OCI-LY1 (cell line): ENCODE results near the gene ITGAV.

Experiments used
- H2AFZ ChIP-seq: fragments of 200-600 bp; sonication (generic), shearing (Covaris generic); 2 replicates; pipeline ENCODE4 v1.6.0; 2014; ENCODE audit warnings: antibody characterized with exemption, mild to moderate bottlenecking, low read length
- H3F3A ChIP-seq: fragments of 200-600 bp; sonication (generic), shearing (Covaris generic); 2 replicates; pipeline ENCODE4 v1.6.0; 2014; ENCODE audit warnings: mild to moderate bottlenecking, antibody characterized with exemption, low read length, moderate library complexity; ENCODE audit not compliant: insufficient read depth
- H3K27ac ChIP-seq: fragments of 200-600 bp; sonication (generic); 2 replicates; pipeline ENCODE4 v1.5.1; 2014; ENCODE audit warnings: low read length, mixed run types, mild to moderate bottlenecking, low read depth; ENCODE audit not compliant: poor library complexity, severe bottlenecking
- H3K27me3 ChIP-seq: fragments of 200-600 bp; sonication (generic); 2 replicates; pipeline ENCODE4 v1.6.0; 2014; ENCODE audit warnings: antibody characterized with exemption, mild to moderate bottlenecking, low read length, moderate library complexity; ENCODE audit not compliant: insufficient read depth
- H3K36me3 ChIP-seq: fragments of 200-600 bp; sonication (generic); 2 replicates; pipeline ENCODE4 v1.6.1; 2014; ENCODE audit warnings: mild to moderate bottlenecking, antibody characterized with exemption, low read length, moderate library complexity, mixed read lengths; ENCODE audit not compliant: insufficient read depth
- H3K4me1 ChIP-seq: fragments of 200-600 bp; sonication (generic); 2 replicates; pipeline ENCODE4 v1.5.1; 2014; ENCODE audit warnings: mild to moderate bottlenecking, low read length, moderate library complexity; ENCODE audit not compliant: insufficient read depth, severe bottlenecking
- H3K4me2 ChIP-seq: fragments of 200-600 bp; sonication (generic), shearing (Covaris generic); 2 replicates; pipeline ENCODE4 v1.6.1; 2014; ENCODE audit warnings: low read length
- H3K4me3 ChIP-seq: fragments of 200-600 bp; sonication (generic); 2 replicates; pipeline ENCODE4 v1.5.1; 2014; ENCODE audit warnings: low read length, low read depth, mild to moderate bottlenecking, mixed read lengths; ENCODE audit not compliant: poor library complexity, severe bottlenecking
- H3K79me2 ChIP-seq: fragments of 200-600 bp; shearing (Covaris generic); 2 replicates; pipeline ENCODE4 v1.6.1; 2016; ENCODE audit warnings: mixed run types, low read length, mixed read lengths; ENCODE audit not compliant: insufficient read depth
- H3K9ac ChIP-seq: fragments of 200-600 bp; sonication (generic), shearing (Covaris generic); 2 replicates; pipeline ENCODE4 v1.6.1; 2014; ENCODE audit warnings: mild to moderate bottlenecking, low read length, mixed read lengths
- H3K9me2 ChIP-seq: fragments of 200-600 bp; sonication (generic), shearing (Covaris generic); 2 replicates; pipeline ENCODE4 v1.6.1; 2014; ENCODE audit warnings: low read depth, mild to moderate bottlenecking, low read length, mixed read lengths
- H3K9me3 ChIP-seq: fragments of 200-600 bp; shearing (Covaris generic); 2 replicates; pipeline ENCODE4 v1.6.1; 2014; ENCODE audit warnings: low read length, mixed read lengths
- H4K20me1 ChIP-seq: fragments of 200-600 bp; sonication (generic), shearing (Covaris generic); 2 replicates; pipeline ENCODE4 v1.6.0; 2016; ENCODE audit warnings: mild to moderate bottlenecking, low read length; ENCODE audit not compliant: insufficient read depth
- CTCF ChIP-seq: fragments of 200-600 bp; sonication (generic), shearing (Covaris generic); IDR thresholded peaks from 2 replicates; pipeline ENCODE4 v1.5.1; 2017; ENCODE audit warnings: mild to moderate bottlenecking, antibody characterized with exemption, low read length, moderate library complexity, mixed read lengths
- EZH2 ChIP-seq: fragments of 200-600 bp; sonication (generic), shearing (Covaris generic); IDR thresholded peaks from 2 replicates; pipeline ENCODE4 v1.8.0; 2017; ENCODE audit warnings: borderline replicate concordance, mixed run types, mild to moderate bottlenecking, antibody characterized with exemption, low read length, moderate library complexity, mixed read lengths

Gene ITGAV

GRCh38 chr2:186675380-186675779, 85.5 kb downstream of the ITGAV start:
- Histone ChIP-seq H3K4me3 (no peak overlapping the region), H3F3A (no peaks in the 10 kb centered on the region), H3K27ac (no peak overlapping the region), H3K4me2 (no peak overlapping the region), H3K36me3 (peaks cover 13% of the 10 kb centered on the region), H3K4me1 (no peaks in the 10 kb centered on the region), H4K20me1 (no peaks in the 10 kb centered on the region), H3K27me3 (no peaks in the 10 kb centered on the region), H3K9ac (no peak overlapping the region), H3K79me2 (no peaks in the 10 kb centered on the region), H2AFZ (no peak overlapping the region), H3K9me2 (no peaks in the 10 kb centered on the region), H3K9me3 (peaks cover 9% of the 10 kb centered on the region; the same call in 1 of the 2 replicates)
- no peak for TF ChIP-seq CTCF
- TF ChIP-seq EZH2 = no peak

GRCh38 chr2:186683341-186683740, 93.5 kb downstream of the ITGAV start:
- H3K36me3 ChIP-seq = no peaks in the 10 kb centered on the region
- no peak overlapping the region for H2AFZ ChIP-seq
- H3K9me2 ChIP-seq = no peaks in the 10 kb centered on the region
- H3K27ac ChIP-seq = no peak overlapping the region
- peaks cover 8% of the 10 kb centered on the region; the same call in 1 of the 2 replicates for H3K9me3 ChIP-seq
- no peak overlapping the region for H3K9ac ChIP-seq
- H4K20me1 ChIP-seq = no peaks in the 10 kb centered on the region
- no peak overlapping the region for H3K4me2 ChIP-seq
- no peaks in the 10 kb centered on the region for H3K79me2 ChIP-seq
- H3K4me1 ChIP-seq = no peaks in the 10 kb centered on the region
- H3F3A ChIP-seq = no peaks in the 10 kb centered on the region
- H3K27me3 ChIP-seq = no peaks in the 10 kb centered on the region
- H3K4me3 ChIP-seq = no peak overlapping the region
- TF ChIP-seq EZH2 = no peak
- TF ChIP-seq CTCF = no peak

- H3K9ac ChIP-seq = no peak overlapping the region
These were observed 98.0 kb downstream of the ITGAV start for GRCh38 chr2:186687807-186688211.

More at GRCh38 chr2:186687807-186688211, 98.0 kb downstream of the ITGAV start:
- Histone ChIP-seq H2AFZ (no peak overlapping the region), H4K20me1 (no peaks in the 10 kb centered on the region), H3K4me3 (no peak overlapping the region), H3K4me1 (no peaks in the 10 kb centered on the region), H3F3A (no peaks in the 10 kb centered on the region), H3K36me3 (no peaks in the 10 kb centered on the region), H3K79me2 (no peaks in the 10 kb centered on the region), H3K9me2 (no peaks in the 10 kb centered on the region), H3K27ac (no peak overlapping the region), H3K9me3 (peaks cover 8% of the 10 kb centered on the region; the same call in 1 of the 2 replicates), H3K4me2 (no peak overlapping the region), H3K27me3 (no peaks in the 10 kb centered on the region)
- no peak for TF ChIP-seq CTCF
- no peak for TF ChIP-seq EZH2
